PFSK-1 (cell line): ENCODE data around the gene MAD1L1.

Experiments used
- FOXP2 ChIP-seq: optimal IDR thresholded peaks from 2 replicates; pipeline ENCODE3; 2011; ENCODE audit warnings: borderline replicate concordance, control low read depth, inconsistent platforms; ENCODE audit not compliant: insufficient read depth; ENCODE audit errors: extremely low read length, extremely low read depth
- POLR2AphosphoS5 ChIP-seq: IDR thresholded peaks from 2 replicates; pipeline ENCODE4 v1.6.1; 2012; ENCODE audit warnings: low read depth, mild to moderate bottlenecking, control low read depth, low read length, moderate library complexity
- REST ChIP-seq, 2 experiments: IDR thresholded peaks; 2 replicates each; pipeline versions ENCODE4 v1.6.1 to v1.8.0; 2011 to 2012; ENCODE audit warnings: low read depth in 2 of 2, low read length in 2 of 2, control low read depth in 1 of 2, inconsistent platforms in 1 of 2, mild to moderate bottlenecking in 1 of 2, moderate library complexity in 1 of 2; ENCODE audit not compliant: insufficient read depth in 1 of 2
- SIN3A ChIP-seq: IDR thresholded peaks from 2 replicates; pipeline ENCODE4 v1.6.1; 2012; ENCODE audit warnings: mild to moderate bottlenecking, low read length, moderate library complexity, borderline replicate concordance; ENCODE audit not compliant: insufficient read depth
- TAF1 ChIP-seq: IDR thresholded peaks from 2 replicates; pipeline ENCODE4 v1.6.1; 2012; ENCODE audit warnings: low read length, control low read depth, borderline replicate concordance; ENCODE audit not compliant: insufficient read depth

The MAD1L1 gene

GRCh38 chr7:2045559-2046405, 187.0 kb downstream of the MAD1L1 start:
- TF ChIP-seq FOXP2 (no peak), POLR2AphosphoS5 (no peak), TAF1 (no peak), SIN3A (no peak), REST (IDR thresholded peaks at IDR 0.05; ENCODE audit: insufficient read depth in 1 of 2, low read depth in 2 of 2, low read length in 2 of 2) (no peak)

- TF ChIP-seq SIN3A (no peak), REST (IDR thresholded peaks at IDR 0.05; ENCODE audit: insufficient read depth in 1 of 2, low read depth in 2 of 2, low read length in 2 of 2) (no peak), TAF1 (no peak), FOXP2 (no peak), POLR2AphosphoS5 (no peak)
These were observed 187.8 kb downstream of the MAD1L1 start for GRCh38 chr7:2044883-2045471.

- no peak for TF ChIP-seq POLR2AphosphoS5
- TF ChIP-seq SIN3A, result no peak
These were observed 188.3 kb downstream of the MAD1L1 start for GRCh38 chr7:2044311-2044882.

- TF ChIP-seq SIN3A (no peak), FOXP2 (no peak), TAF1 (no peak), REST (IDR thresholded peaks at IDR 0.05; ENCODE audit: insufficient read depth in 1 of 2, low read depth in 2 of 2, low read length in 2 of 2) (no peak)
These were observed 189.3 kb downstream of the MAD1L1 start for GRCh38 chr7:2043316-2044039.

GRCh38 chr7:2042650-2043049, 190.1 kb downstream of the MAD1L1 start:
- TF ChIP-seq TAF1 (no peak), REST (IDR thresholded peaks at IDR 0.05; ENCODE audit: insufficient read depth in 1 of 2, low read depth in 2 of 2, low read length in 2 of 2) (no peak), POLR2AphosphoS5 (no peak), SIN3A (no peak), FOXP2 (no peak)
